MM.1S (cell line): ENCODE results near the gene TOMM40.
"Not testable (repeated sequence)": the region's sequence is repeated elsewhere in the genome, so short reads cannot be mapped to it uniquely, and the experiment has no call there.

Source experiments
- DNase-seq: peaks from one replicate; pipeline ENCODE4 v3.0.0-alpha.2; 2015
- H2AFZ ChIP-seq: fragments of 300-600 bp; sonication (generic); 2 replicates; pipeline ENCODE4 v1.6.0; 2016; ENCODE audit warnings: antibody characterized with exemption, low read length
- H3F3A ChIP-seq: fragments of 300-600 bp; sonication (generic); 2 replicates; pipeline ENCODE4 v1.6.1; 2016; ENCODE audit warnings: mild to moderate bottlenecking, antibody characterized with exemption, low read length, moderate library complexity, mixed read lengths; ENCODE audit not compliant: insufficient read depth
- H3K27ac ChIP-seq: fragments of 300-600 bp; sonication (generic); 2 replicates; pipeline ENCODE4 v1.5.1; 2016; ENCODE audit warnings: mild to moderate bottlenecking, low read length
- H3K27me3 ChIP-seq: fragments of 300-600 bp; sonication (generic); replicated peaks from 2 replicates; pipeline ENCODE4 v1.6.0; 2016; ENCODE audit warnings: low read length; ENCODE audit not compliant: insufficient read depth
- H3K36me3 ChIP-seq: fragments of 300-600 bp; sonication (generic); replicated peaks from 2 replicates; pipeline ENCODE4 v1.6.1; 2016; ENCODE audit warnings: mild to moderate bottlenecking, low read length, mixed read lengths; ENCODE audit not compliant: insufficient read depth
- H3K4me1 ChIP-seq: fragments of 300-600 bp; sonication (generic); 2 replicates; pipeline ENCODE4 v1.6.1; 2016; ENCODE audit warnings: low read length, mixed read lengths
- H3K4me2 ChIP-seq: fragments of 300-600 bp; sonication (generic); 2 replicates; pipeline ENCODE4 v1.6.0; 2016; ENCODE audit warnings: low read depth, low read length
- H3K4me3 ChIP-seq: fragments of 300-600 bp; sonication (generic); 2 replicates; pipeline ENCODE4 v1.5.1; 2016; ENCODE audit warnings: low read length, mixed read lengths
- H3K79me2 ChIP-seq: fragments of 300-600 bp; sonication (generic); 2 replicates; pipeline ENCODE4 v1.6.1; 2016; ENCODE audit warnings: mixed run types, low read length, mixed read lengths
- H3K9ac ChIP-seq: fragments of 300-600 bp; sonication (generic); 2 replicates; pipeline ENCODE4 v1.6.1; 2016; ENCODE audit warnings: low read length, mixed read lengths
- H3K9me2 ChIP-seq: fragments of 300-600 bp; sonication (generic); replicated peaks from 2 replicates; pipeline ENCODE4 v1.6.1; 2016; ENCODE audit warnings: mild to moderate bottlenecking, low read length, mixed read lengths; ENCODE audit not compliant: insufficient read depth
- H3K9me3 ChIP-seq: fragments of 300-600 bp; sonication (generic); replicated peaks from 2 replicates; pipeline ENCODE4 v1.6.1; 2016; ENCODE audit warnings: mild to moderate bottlenecking, low read length, mixed read lengths; ENCODE audit not compliant: insufficient read depth
- H4K20me1 ChIP-seq: fragments of 300-600 bp; sonication (generic); 2 replicates; pipeline ENCODE4 v1.6.1; 2016; ENCODE audit warnings: mild to moderate bottlenecking, low read length, moderate library complexity, mixed read lengths; ENCODE audit not compliant: insufficient read depth
- CTCF ChIP-seq: fragments of 300-600 bp; sonication (generic); IDR thresholded peaks from 2 replicates; pipeline ENCODE4 v1.5.1; 2016; ENCODE audit warnings: antibody characterized with exemption, low read length, mixed read lengths
- EZH2 ChIP-seq: fragments of 300-600 bp; sonication (generic); optimal IDR thresholded peaks from 2 replicates; pipeline ENCODE3; 2017; ENCODE audit warnings: low read depth, mild to moderate bottlenecking, antibody characterized with exemption, low read length, mixed read lengths
- EZH2phosphoT487 ChIP-seq: fragments of 300-600 bp; sonication (generic); IDR thresholded peaks from 2 replicates; pipeline ENCODE4 v1.6.1; 2018; ENCODE audit warnings: antibody characterized with exemption, low read length

Gene TOMM40

GRCh38 chr19:44855606-44856005, 35.4 kb upstream of the TOMM40 start:
- Histone ChIP-seq H3K9ac (no peak overlapping the region), H3K4me3 (no peak overlapping the region), H3K9me2 (no peaks in the 10 kb centered on the region), H3K27ac (no peak overlapping the region), H2AFZ (no peak overlapping the region), H3K79me2 (no peaks in the 10 kb centered on the region), H3K9me3 (no peaks in the 10 kb centered on the region), H3K4me2 (no peak overlapping the region), H3F3A (no peaks in the 10 kb centered on the region), H3K36me3 (no peaks in the 10 kb centered on the region), H4K20me1 (no peaks in the 10 kb centered on the region), H3K27me3 (peaks cover 63% of the 10 kb centered on the region), H3K4me1 (no peaks in the 10 kb centered on the region)
- TF ChIP-seq EZH2 (no peak), CTCF (no peak), EZH2phosphoT487 (no peak)
- no peak for DNase-seq

GRCh38 chr19:44856421-44857083, 34.5 kb upstream of the TOMM40 start:
- no peak for DNase-seq
- peaks cover 63% of the 10 kb centered on the region for H3K27me3 ChIP-seq
- H3K79me2 ChIP-seq = no peaks in the 10 kb centered on the region
- no peak overlapping the region for H3K27ac ChIP-seq
- TF ChIP-seq EZH2phosphoT487 (no peak), EZH2 (no peak), CTCF (no peak)
- no peaks in the 10 kb centered on the region for H3K9me2 ChIP-seq
- H3K9me3 ChIP-seq = no peaks in the 10 kb centered on the region
- H3F3A ChIP-seq = no peaks in the 10 kb centered on the region
- H2AFZ ChIP-seq = no peak overlapping the region
- no peak overlapping the region for H3K4me2 ChIP-seq
- no peaks in the 10 kb centered on the region for H3K4me1 ChIP-seq
- H3K4me3 ChIP-seq = no peak overlapping the region
- no peaks in the 10 kb centered on the region for H3K36me3 ChIP-seq
- H3K9ac ChIP-seq = no peak overlapping the region
- H4K20me1 ChIP-seq = no peaks in the 10 kb centered on the region

- H3K36me3 ChIP-seq = no peaks in the 10 kb centered on the region
- H3K4me1 ChIP-seq = no peaks in the 10 kb centered on the region
- no peak for DNase-seq
- TF ChIP-seq EZH2 (no peak), EZH2phosphoT487 (no peak), CTCF (no peak)
- H3K27me3 ChIP-seq = peaks cover 53% of the 10 kb centered on the region
- no peaks in the 10 kb centered on the region for H4K20me1 ChIP-seq
- no peak overlapping the region for H3K4me2 ChIP-seq
- no peaks in the 10 kb centered on the region for H3K9me3 ChIP-seq
- no peaks in the 10 kb centered on the region for H3K9me2 ChIP-seq
- no peak overlapping the region for H3K4me3 ChIP-seq
- H3K27ac ChIP-seq = no peak overlapping the region
- H3K79me2 ChIP-seq = no peaks in the 10 kb centered on the region
- H3K9ac ChIP-seq = no peak overlapping the region
- no peaks in the 10 kb centered on the region for H3F3A ChIP-seq
- no peak overlapping the region for H2AFZ ChIP-seq
Measured at GRCh38 chr19:44857837-44858236, 33.2 kb upstream of the TOMM40 start.

- not testable (repeated sequence) for H3K9me2 ChIP-seq, H3K27ac ChIP-seq, H3K79me2 ChIP-seq, H2AFZ ChIP-seq, H3F3A ChIP-seq, H3K4me3 ChIP-seq, H3K36me3 ChIP-seq, DNase-seq, H4K20me1 ChIP-seq, H3K9me3 ChIP-seq, H3K4me2 ChIP-seq, H3K9ac ChIP-seq, H3K4me1 ChIP-seq
- H3K27me3 ChIP-seq = peaks cover 47% of the 10 kb centered on the region
Measured at GRCh38 chr19:44861576-44861975, 29.5 kb upstream of the TOMM40 start.
